ENCODE data around the gene GJA10.

The GJA10 gene

GRCh38 chr6:89917801-89918366, 23.6 kb downstream of the GJA10 start:
- DNase-seq (ENCODE audit: low spot score): no peak

- no peak for DNase-seq (ENCODE audit: low spot score)
Measured at GRCh38 chr6:89921197-89921596, 26.9 kb downstream of the GJA10 start.

GRCh38 chr6:89921691-89922090, 27.4 kb downstream of the GJA10 start:
- peak; percentile 60 for DNase-seq (ENCODE audit: low spot score)

GRCh38 chr6:89924231-89924630, 30.0 kb downstream of the GJA10 start:
- DNase-seq (ENCODE audit: low spot score): no peak

GRCh38 chr6:89925826-89926225, 31.6 kb downstream of the GJA10 start:
- no peak for DNase-seq (ENCODE audit: low spot score)

GRCh38 chr6:89927264-89927663, 33.0 kb downstream of the GJA10 start:
- DNase-seq (ENCODE audit: low spot score): no peak

GRCh38 chr6:89927791-89928550, 33.7 kb downstream of the GJA10 start:
- no peak for DNase-seq (ENCODE audit: low spot score)

- DNase-seq (ENCODE audit: low spot score): peak; percentile 69
Measured at GRCh38 chr6:89928604-89929003, 34.3 kb downstream of the GJA10 start.

- DNase-seq (ENCODE audit: low spot score): no peak
Measured at GRCh38 chr6:89930789-89931188, 36.5 kb downstream of the GJA10 start.

GRCh38 chr6:89932245-89932802, 38.1 kb downstream of the GJA10 start:
- no peak for DNase-seq (ENCODE audit: low spot score)

GRCh38 chr6:89934685-89935366, 40.6 kb downstream of the GJA10 start:
- no peak for DNase-seq (ENCODE audit: low spot score)

- no peak for DNase-seq (ENCODE audit: low spot score)
Measured at GRCh38 chr6:89936177-89936576, 41.9 kb downstream of the GJA10 start.

GRCh38 chr6:89938014-89938413, 43.7 kb downstream of the GJA10 start:
- no peak for DNase-seq (ENCODE audit: low spot score)

- no peak for DNase-seq (ENCODE audit: low spot score)
Measured at GRCh38 chr6:89939144-89939543, 44.9 kb downstream of the GJA10 start.

- peak; percentile 75 for DNase-seq (ENCODE audit: low spot score)
Measured at GRCh38 chr6:89940225-89941027, 46.2 kb downstream of the GJA10 start.

GRCh38 chr6:89941031-89941762, 46.9 kb downstream of the GJA10 start:
- DNase-seq (ENCODE audit: low spot score): no peak

GRCh38 chr6:89941763-89942497, 47.7 kb downstream of the GJA10 start:
- no peak for DNase-seq (ENCODE audit: low spot score)

GRCh38 chr6:89942601-89943000, 48.3 kb downstream of the GJA10 start:
- no peak for DNase-seq (ENCODE audit: low spot score)

GRCh38 chr6:89944181-89944755, 50.0 kb downstream of the GJA10 start:
- DNase-seq (ENCODE audit: low spot score): no peak

- DNase-seq (ENCODE audit: low spot score): peak; percentile 32
Measured at GRCh38 chr6:89944826-89945407, 50.6 kb downstream of the GJA10 start.

Data from kidney tubule cell (primary cell).